ENCODE results near the gene BAZ1A.

GRCh38 chr14:34875031-34875922, at the start of gene BAZ1A:
- TF ChIP-seq, protein P1, sequence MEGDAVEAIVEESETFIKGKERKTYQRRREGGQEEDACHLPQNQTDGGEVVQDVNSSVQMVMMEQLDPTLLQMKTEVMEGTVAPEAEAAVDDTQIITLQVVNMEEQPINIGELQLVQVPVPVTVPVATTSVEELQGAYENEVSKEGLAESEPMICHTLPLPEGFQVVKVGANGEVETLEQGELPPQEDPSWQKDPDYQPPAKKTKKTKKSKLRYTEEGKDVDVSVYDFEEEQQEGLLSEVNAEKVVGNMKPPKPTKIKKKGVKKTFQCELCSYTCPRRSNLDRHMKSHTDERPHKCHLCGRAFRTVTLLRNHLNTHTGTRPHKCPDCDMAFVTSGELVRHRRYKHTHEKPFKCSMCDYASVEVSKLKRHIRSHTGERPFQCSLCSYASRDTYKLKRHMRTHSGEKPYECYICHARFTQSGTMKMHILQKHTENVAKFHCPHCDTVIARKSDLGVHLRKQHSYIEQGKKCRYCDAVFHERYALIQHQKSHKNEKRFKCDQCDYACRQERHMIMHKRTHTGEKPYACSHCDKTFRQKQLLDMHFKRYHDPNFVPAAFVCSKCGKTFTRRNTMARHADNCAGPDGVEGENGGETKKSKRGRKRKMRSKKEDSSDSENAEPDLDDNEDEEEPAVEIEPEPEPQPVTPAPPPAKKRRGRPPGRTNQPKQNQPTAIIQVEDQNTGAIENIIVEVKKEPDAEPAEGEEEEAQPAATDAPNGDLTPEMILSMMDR (IDR thresholded peaks at IDR 0.05): peak in 2 of 3 donors; percentile 20 to 35
- TF ChIP-seq POLR2A (IDR thresholded peaks at IDR 0.05): peak; percentile 77
